Mesenchymal stem cell (in vitro differentiated cells and primary cell): Measurements from ENCODE around the gene PARD3. TPM values are rescaled to one million over a fixed set of nuclear protein-coding genes. Genes with fewer than 3 reads are reported as not detected.
"Not testable (repeated sequence)": the region's sequence is repeated elsewhere in the genome, so short reads cannot be mapped to it uniquely, and the experiment has no call there.

Experiments used
- DNase-seq: peaks from one replicate; pipeline ENCODE4 v3.0.0-alpha.2; 2013
- H2AFZ ChIP-seq: one replicate; pipeline ENCODE4 v1.6.1; 2013; ENCODE audit warnings: low read depth, mild to moderate bottlenecking, control low read depth, inconsistent platforms, low read length, moderate library complexity
- H2AK5ac ChIP-seq: 2 replicates; pipeline ENCODE4 v1.6.1; 2013; ENCODE audit warnings: low read length, moderate library complexity, mild to moderate bottlenecking, inconsistent platforms; ENCODE audit not compliant: severe bottlenecking
- H2BK120ac ChIP-seq: one replicate; pipeline ENCODE4 v1.6.1; 2013; ENCODE audit warnings: low read depth, mild to moderate bottlenecking, inconsistent platforms, low read length, moderate library complexity
- H2BK12ac ChIP-seq, 2 experiments: one replicate each; pipeline ENCODE4 v1.6.1; 2013; ENCODE audit warnings: inconsistent platforms in 2 of 2, low read length in 2 of 2, mild to moderate bottlenecking in 2 of 2, moderate library complexity in 2 of 2, control low read depth in 1 of 2
- H2BK15ac ChIP-seq: one replicate; pipeline ENCODE4 v1.6.1; 2013; ENCODE audit warnings: mild to moderate bottlenecking, low read depth, inconsistent platforms; ENCODE audit not compliant: poor library complexity, severe bottlenecking
- H2BK5ac ChIP-seq: 2 replicates; pipeline ENCODE4 v1.6.1; 2013; ENCODE audit warnings: low read depth, mild to moderate bottlenecking, low read length, control low read depth, inconsistent platforms; ENCODE audit not compliant: poor library complexity, severe bottlenecking
- H3K14ac ChIP-seq, 2 experiments: one replicate each; pipeline ENCODE4 v1.6.1; 2013; ENCODE audit warnings: inconsistent platforms in 2 of 2, low read length in 2 of 2, control low read depth in 1 of 2, mild to moderate bottlenecking in 1 of 2, moderate library complexity in 1 of 2
- H3K18ac ChIP-seq, 2 experiments: one replicate each; pipeline ENCODE4 v1.6.1; 2013; ENCODE audit warnings: inconsistent platforms in 2 of 2, low read length in 2 of 2, control low read depth in 1 of 2, low read depth in 1 of 2, mild to moderate bottlenecking in 1 of 2
- H3K23ac ChIP-seq, 2 experiments: one replicate each; pipeline ENCODE4 v1.6.1; 2013; ENCODE audit warnings: inconsistent platforms in 2 of 2, low read length in 2 of 2, mild to moderate bottlenecking in 2 of 2, moderate library complexity in 2 of 2, control low read depth in 1 of 2
- H3K27ac ChIP-seq: 2 replicates; pipeline ENCODE4 v1.5.1; 2013; ENCODE audit warnings: mild to moderate bottlenecking, moderate library complexity, low read length, control low read depth, inconsistent platforms; ENCODE audit not compliant: poor library complexity, severe bottlenecking
- H3K27me3 ChIP-seq, 2 experiments: 2 replicates each; pipeline versions ENCODE4 v1.6.1 to v1.7.0; 2013; ENCODE audit warnings: low read length in 2 of 2, mild to moderate bottlenecking in 2 of 2, moderate library complexity in 2 of 2, control low read depth in 1 of 2, inconsistent platforms in 1 of 2; ENCODE audit not compliant: control insufficient read depth in 1 of 2, insufficient read depth in 1 of 2
- H3K36me3 ChIP-seq, 2 experiments: 2 replicates each; pipeline versions ENCODE4 v1.6.1 to v1.7.0; 2013; ENCODE audit warnings: low read length in 2 of 2, control low read depth in 1 of 2, inconsistent platforms in 1 of 2, low read depth in 1 of 2, mild to moderate bottlenecking in 1 of 2; ENCODE audit not compliant: insufficient read depth in 2 of 2, control insufficient read depth in 1 of 2
- H3K4ac ChIP-seq, 2 experiments: one replicate each; pipeline ENCODE4 v1.6.1; 2013; ENCODE audit warnings: inconsistent platforms in 2 of 2, low read length in 2 of 2, mild to moderate bottlenecking in 2 of 2, moderate library complexity in 2 of 2, control low read depth in 1 of 2, low read depth in 1 of 2
- H3K4me1 ChIP-seq: 2 replicates; pipeline ENCODE4 v1.6.1; 2013; ENCODE audit warnings: low read depth, low read length, control low read depth; ENCODE audit not compliant: control insufficient read depth, insufficient read depth
- H3K4me2 ChIP-seq: 2 replicates; pipeline ENCODE4 v1.6.1; 2013; ENCODE audit warnings: low read length, mild to moderate bottlenecking, inconsistent platforms; ENCODE audit not compliant: poor library complexity, severe bottlenecking
- H3K4me3 ChIP-seq, 2 experiments: 2 replicates each; pipeline versions ENCODE4 v1.5.1 to v1.7.0; 2013; ENCODE audit warnings: low read length in 2 of 2, mild to moderate bottlenecking in 2 of 2, control low read depth in 1 of 2, low read depth in 1 of 2; ENCODE audit not compliant: insufficient read depth in 1 of 2
- H3K79me1 ChIP-seq: replicated peaks from 2 replicates; pipeline ENCODE4 v1.6.1; 2013; ENCODE audit warnings: mild to moderate bottlenecking, control low read depth, low read length, inconsistent platforms; ENCODE audit not compliant: poor library complexity, severe bottlenecking
- H3K9ac ChIP-seq: 2 replicates; pipeline ENCODE4 v1.7.0; 2013; ENCODE audit warnings: mild to moderate bottlenecking, low read length, moderate library complexity
- H3K9me3 ChIP-seq: 2 replicates; pipeline ENCODE4 v1.7.0; 2013; ENCODE audit warnings: mild to moderate bottlenecking, low read length; ENCODE audit not compliant: control insufficient read depth
- H4K8ac ChIP-seq: one replicate; pipeline ENCODE4 v1.6.1; 2013; ENCODE audit warnings: inconsistent platforms, mild to moderate bottlenecking, low read length, moderate library complexity
- H4K91ac ChIP-seq: one replicate; pipeline ENCODE4 v1.6.1; 2013; ENCODE audit warnings: mild to moderate bottlenecking, low read length, inconsistent platforms
- WGBS: methylation state at CpG from one replicate; pipeline ENCODE4 v1.1.7; 2013; ENCODE audit warnings: mixed read lengths; 5-methylcytosine and 5-hydroxymethylcytosine counted together
- small RNA-seq: library from polyadenylated mRNA; stranded (forward); fragments of <200 nt; extraction: miRNeasy Mini kit (QIAGEN cat#:217004); gene quantifications from one replicate; pipeline ENCODE3, GENCODE V24; 2013; ENCODE audit warnings: low read depth

The PARD3 gene

GRCh38 chr10:34067741-34068140 lies 747.4 kb downstream of the PARD3 start:
- H3K4ac ChIP-seq, H2AK5ac ChIP-seq, H3K27ac ChIP-seq, H3K36me3 ChIP-seq, H3K79me1 ChIP-seq, H2BK15ac ChIP-seq, H3K4me3 ChIP-seq, H3K4me1 ChIP-seq, H3K9ac ChIP-seq, H3K18ac ChIP-seq, H4K91ac ChIP-seq, H2BK120ac ChIP-seq, H2AFZ ChIP-seq, H3K4me2 ChIP-seq, H2BK5ac ChIP-seq, DNase-seq, H4K8ac ChIP-seq, H3K14ac ChIP-seq, H3K23ac ChIP-seq, H2BK12ac ChIP-seq, H3K27me3 ChIP-seq: not testable (repeated sequence)
- 84% methylated on average over 6 of the region's 6 CpGs for WGBS
- H3K9me3 ChIP-seq, result peaks cover 35% of the 10 kb centered on the region

- peaks cover 55% of the 10 kb centered on the region for H3K9me3 ChIP-seq
These were observed 751.5 kb downstream of the PARD3 start for GRCh38 chr10:34063592-34063991.

GRCh38 chr10:34061841-34062240 lies 753.3 kb downstream of the PARD3 start:
- H4K91ac ChIP-seq, result no peak overlapping the region

More at GRCh38 chr10:34063592-34063991, 751.5 kb downstream of the PARD3 start:
- Histone ChIP-seq H2BK120ac (no peak overlapping the region), H3K4ac (no peak overlapping the region), H2AK5ac (no peak overlapping the region), H3K4me3 (no peak overlapping the region), H3K4me2 (no peak overlapping the region), H3K36me3 (no peaks in the 10 kb centered on the region), H4K91ac (no peak overlapping the region), H3K4me1 (no peaks in the 10 kb centered on the region), H3K18ac (no peak overlapping the region), H2BK5ac (no peak overlapping the region), H3K23ac (no peak overlapping the region), H3K27me3 (no peaks in the 10 kb centered on the region), H4K8ac (no peak overlapping the region), H2BK15ac (no peak overlapping the region), H3K27ac (no peak overlapping the region), H3K9ac (no peak overlapping the region), H3K79me1 (no peaks in the 10 kb centered on the region), H2BK12ac (no peak overlapping the region), H3K14ac (no peak overlapping the region), H2AFZ (no peak overlapping the region)
- DNase-seq, result no peak
- WGBS, result no CpG with 5 or more reads among the region's 1 CpG

More at GRCh38 chr10:34061841-34062240, 753.3 kb downstream of the PARD3 start:
- Histone ChIP-seq H2BK120ac (no peak overlapping the region), H2BK5ac (no peak overlapping the region), H3K27me3 (no peaks in the 10 kb centered on the region), H2BK15ac (no peak overlapping the region), H3K23ac (no peak overlapping the region), H3K9ac (no peak overlapping the region), H3K4ac (no peak overlapping the region), H2BK12ac (no peak overlapping the region), H3K27ac (no peak overlapping the region), H2AFZ (no peak overlapping the region), H3K4me2 (no peak overlapping the region), H2AK5ac (no peak overlapping the region), H3K9me3 (peaks cover 55% of the 10 kb centered on the region), H3K4me1 (no peaks in the 10 kb centered on the region), H3K79me1 (no peaks in the 10 kb centered on the region), H3K4me3 (no peak overlapping the region), H3K18ac (no peak overlapping the region), H3K36me3 (no peaks in the 10 kb centered on the region), H3K14ac (no peak overlapping the region), H4K8ac (no peak overlapping the region)
- no peak for DNase-seq

Small RNA genes within 50 kb of the gene (small RNA-seq; reads per million reads assigned to genes)
- gene ELOBP4, result not detected
- gene RF00019, result not detected
- not detected for gene RPL37P18
